ENCODE results near the gene EVPL.

EVPL gene

DNA sequence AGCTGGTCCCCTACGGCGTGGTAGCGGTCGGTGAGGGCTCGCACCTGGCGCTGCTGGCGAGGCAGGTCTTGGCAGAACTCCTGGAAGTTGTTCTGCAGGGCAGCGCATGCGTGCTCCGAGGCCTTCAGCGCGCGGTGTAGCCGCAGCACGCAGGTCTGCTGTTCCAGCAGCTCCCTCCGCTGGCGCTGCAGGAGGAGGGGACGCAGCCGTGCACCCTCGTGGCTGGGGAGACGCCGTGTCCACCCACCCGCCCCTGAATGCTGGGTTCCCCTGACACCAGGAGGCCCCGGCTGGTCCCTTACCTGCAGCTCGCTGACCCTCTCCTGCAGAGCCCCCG, 12.2 kb downstream of the EVPL start:
- no peak for DNase-seq

- peak; percentile 79 to 80 for DNase-seq
Measured at GRCh38 chr17:76014100-76014924, 12.8 kb downstream of the EVPL start.

GRCh38 chr17:76013377-76013932, 13.7 kb downstream of the EVPL start:
- no peak for DNase-seq

- DNase-seq, result no peak
Measured at GRCh38 chr17:76011951-76012350, 15.2 kb downstream of the EVPL start.

- no peak for DNase-seq
Measured at GRCh38 chr17:76009969-76010661, 17.0 kb downstream of the EVPL start.

- no peak for DNase-seq
Measured at GRCh38 chr17:76009447-76009846, 17.7 kb downstream of the EVPL start.

- no peak for DNase-seq
Measured at GRCh38 chr17:76008630-76009425, 18.3 kb downstream of the EVPL start.

- no peak for DNase-seq
Measured at GRCh38 chr17:76008208-76008607, 18.9 kb downstream of the EVPL start.

GRCh38 chr17:76007850-76008165, 19.3 kb downstream of the EVPL start:
- no peak for DNase-seq

DNA sequence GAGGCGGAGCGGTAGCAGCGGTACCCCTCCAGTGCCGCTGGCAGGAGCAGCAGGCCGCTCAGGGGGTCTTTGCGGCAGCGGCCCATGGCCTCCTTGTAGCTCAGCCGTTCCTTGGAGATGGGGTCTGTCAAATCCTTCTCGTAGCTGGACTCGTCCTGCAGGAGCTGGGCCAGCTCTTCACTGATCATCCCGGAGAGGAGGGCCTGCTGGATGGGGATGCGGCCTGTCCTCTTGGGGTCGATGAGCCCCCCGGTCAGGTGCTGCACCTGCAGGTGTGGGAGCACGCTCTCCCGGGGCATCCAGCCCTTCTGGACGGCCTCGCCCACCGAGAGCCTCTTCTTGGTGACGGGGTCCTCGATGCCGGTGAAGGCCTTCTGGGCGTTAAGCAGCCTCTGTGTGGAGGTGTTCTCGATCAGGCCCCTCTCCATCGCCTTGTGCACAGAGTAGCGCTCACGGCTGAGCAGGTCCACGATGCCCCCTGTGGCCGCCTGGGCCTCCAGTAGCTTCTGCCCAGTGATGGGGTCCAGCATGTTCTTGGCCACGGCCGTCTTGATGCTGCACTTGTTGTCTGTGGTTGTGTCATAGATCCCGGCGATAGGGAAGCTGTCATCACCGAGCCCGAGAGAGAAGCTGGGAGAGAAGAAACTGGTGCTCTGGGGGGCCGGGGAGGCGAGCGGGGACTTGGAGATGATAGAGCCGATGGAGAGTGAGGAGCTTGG, 19.8 kb downstream of the EVPL start:
- DNase-seq, result no peak

DNA sequence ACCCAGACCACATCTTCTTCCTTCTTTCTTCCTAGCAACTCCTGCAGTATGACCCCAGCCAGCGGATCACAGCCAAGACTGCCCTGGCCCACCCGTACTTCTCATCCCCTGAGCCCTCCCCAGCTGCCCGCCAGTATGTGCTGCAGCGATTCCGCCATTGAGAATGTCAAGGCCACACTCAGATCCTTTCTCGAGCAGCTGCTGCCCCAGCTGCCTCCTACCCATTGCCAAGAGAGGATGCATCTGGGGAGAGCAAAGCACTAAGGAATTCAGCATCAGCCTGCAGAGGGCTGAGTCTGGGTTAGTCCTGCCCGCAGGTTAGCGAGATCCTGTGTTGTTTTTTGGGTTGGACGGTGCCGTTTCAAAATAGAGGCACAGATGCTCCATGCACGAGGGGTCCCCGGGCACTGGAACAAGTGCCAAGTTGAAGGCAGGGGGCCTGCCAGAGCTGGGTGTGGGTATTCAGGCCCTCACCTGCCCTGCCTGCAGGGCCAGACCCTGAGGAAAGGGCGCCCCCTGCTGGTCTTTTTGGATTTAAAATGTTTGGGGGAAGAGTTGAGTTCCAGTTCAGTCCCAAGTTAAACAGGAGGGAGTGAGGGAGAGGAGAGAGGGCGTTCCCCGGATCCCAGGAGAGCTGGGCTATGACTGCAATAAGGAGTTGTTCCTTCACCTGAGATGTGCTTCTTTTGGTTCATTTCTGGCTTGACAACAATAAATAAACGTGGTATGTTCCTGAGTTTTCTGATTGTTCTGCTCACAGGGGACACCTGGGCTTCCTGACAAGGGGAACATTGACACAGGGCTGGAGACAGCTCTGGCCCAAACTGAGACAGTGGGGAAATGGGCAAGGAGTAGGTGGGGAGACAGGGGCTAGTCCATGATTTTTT, 21.6 kb downstream of the EVPL start:
- DNase-seq, result peak; percentile 68 to 79

GRCh38 chr17:76004750-76005262, 22.3 kb downstream of the EVPL start:
- DNase-seq, result no peak

GRCh38 chr17:76003915-76004314, 23.2 kb downstream of the EVPL start:
- DNase-seq, result no peak

DNA sequence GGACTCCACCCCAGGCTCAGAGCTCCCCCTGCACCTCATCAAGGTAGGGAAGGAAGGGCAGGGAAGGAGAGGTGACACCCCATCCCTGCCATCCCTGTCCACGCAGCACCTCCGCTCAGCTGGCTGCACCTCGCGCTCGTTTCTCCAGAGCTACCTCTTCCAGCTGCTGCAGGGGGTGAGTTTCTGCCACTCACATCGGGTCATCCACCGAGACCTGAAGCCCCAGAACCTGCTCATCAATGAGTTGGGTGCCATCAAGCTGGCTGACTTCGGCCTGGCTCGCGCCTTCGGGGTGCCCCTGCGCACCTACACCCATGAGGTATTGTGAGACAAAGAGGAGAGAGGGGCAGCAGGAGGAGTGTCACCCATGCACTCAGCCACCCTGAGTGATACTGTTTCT, 25.0 kb downstream of the EVPL start:
- no peak for DNase-seq

GRCh38 chr17:76000755-76001521, 26.2 kb downstream of the EVPL start, which contains the start of gene CDK3:
CDK3 (plus strand) TSS chr17:76000855; CDS start chr17:76001426, 571 bp downstream.
- DNase-seq, result no peak

- peak; percentile 41 to 57 for DNase-seq
Measured at GRCh38 chr17:76000016-76000754, 26.9 kb downstream of the EVPL start.

GRCh38 chr17:75998327-75998795, 28.7 kb downstream of the EVPL start:
- no peak for DNase-seq

DNA sequence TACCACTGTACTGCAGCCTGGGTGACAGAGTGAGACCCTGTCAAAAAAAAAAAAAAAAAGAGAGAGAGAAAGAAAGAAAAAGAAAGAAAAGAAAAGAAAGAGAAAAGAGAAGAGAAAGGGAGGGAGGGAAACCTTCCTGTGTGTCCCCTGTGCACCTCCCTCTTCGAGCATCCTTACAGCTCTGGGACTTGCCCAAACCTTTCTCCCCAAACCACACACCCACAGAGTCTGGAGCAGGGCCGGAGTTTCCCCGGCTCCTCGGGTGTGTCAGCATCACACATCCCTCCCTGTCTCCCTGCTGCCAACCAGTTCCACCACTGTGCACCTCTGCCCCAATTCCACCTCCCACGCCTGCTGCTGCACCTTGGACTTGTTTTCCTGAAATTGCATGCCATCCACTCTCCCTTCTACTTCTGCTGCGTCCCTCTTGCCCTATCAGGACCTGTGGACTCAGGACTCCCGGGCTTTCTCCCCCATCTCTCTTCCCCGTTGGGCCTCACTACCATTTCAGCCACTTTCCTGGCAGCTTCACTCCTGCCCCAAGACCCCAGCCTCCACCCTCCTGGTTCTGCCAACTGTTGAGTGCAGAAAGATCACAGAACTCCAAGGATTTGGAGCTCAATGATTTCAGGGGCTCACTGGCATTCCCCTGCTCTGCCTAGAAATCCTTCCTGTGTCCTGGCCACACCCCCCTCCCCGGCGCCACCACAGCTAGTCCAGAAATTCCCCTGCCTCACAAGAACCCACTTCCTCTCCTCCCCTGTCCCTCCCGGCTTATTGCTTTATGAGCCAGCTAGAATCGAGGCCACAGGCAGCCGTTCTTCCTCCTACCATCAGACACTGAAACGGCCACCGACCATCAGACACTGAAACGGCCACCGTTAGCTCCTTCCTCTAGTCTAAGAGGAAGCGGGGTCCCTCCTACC, 30.2 kb downstream of the EVPL start:
- peak; percentile 38 to 51 for DNase-seq

All from CD4-positive, alpha-beta T cell treated with Interleukin-1 beta for 1 hour (primary cell).